NCI-H510A (cell line): ENCODE measurements around the gene LRIT2.
"Not testable (repeated sequence)": the region's sequence is repeated elsewhere in the genome, so short reads cannot be mapped to it uniquely, and the experiment has no call there.

Experiments
- DNase-seq: peaks from one replicate; lab custom pipeline; 2025; lab: John Stamatoyannopoulos, UW

Gene LRIT2

GRCh38 chr10:84184517-84184916 is 40.8 kb downstream of the LRIT2 start:
- no peak for DNase-seq

- DNase-seq: no peak
These were observed 43.7 kb downstream of the LRIT2 start for GRCh38 chr10:84181631-84182030.

DNA sequence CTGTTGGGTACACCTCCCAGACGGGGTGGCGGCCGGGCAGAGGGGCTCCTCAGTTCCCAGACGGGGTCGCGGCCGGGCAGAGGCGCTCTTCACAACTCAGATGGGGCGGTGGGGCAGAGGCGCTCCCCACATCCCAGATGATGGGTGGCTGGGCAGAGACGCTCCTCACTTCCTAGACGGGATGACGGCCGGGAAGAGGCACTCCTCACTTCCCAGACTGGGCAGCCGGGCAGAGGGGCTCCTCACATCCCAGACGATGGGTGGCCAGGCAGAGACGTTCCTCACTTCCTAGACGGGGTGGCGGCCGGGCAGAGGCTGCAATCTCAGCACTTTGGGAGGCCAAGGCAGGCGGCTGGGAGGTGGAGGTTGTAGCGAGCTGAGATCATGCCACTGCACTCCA is 45.0 kb downstream of the LRIT2 start:
- not testable (repeated sequence) for DNase-seq

DNA sequence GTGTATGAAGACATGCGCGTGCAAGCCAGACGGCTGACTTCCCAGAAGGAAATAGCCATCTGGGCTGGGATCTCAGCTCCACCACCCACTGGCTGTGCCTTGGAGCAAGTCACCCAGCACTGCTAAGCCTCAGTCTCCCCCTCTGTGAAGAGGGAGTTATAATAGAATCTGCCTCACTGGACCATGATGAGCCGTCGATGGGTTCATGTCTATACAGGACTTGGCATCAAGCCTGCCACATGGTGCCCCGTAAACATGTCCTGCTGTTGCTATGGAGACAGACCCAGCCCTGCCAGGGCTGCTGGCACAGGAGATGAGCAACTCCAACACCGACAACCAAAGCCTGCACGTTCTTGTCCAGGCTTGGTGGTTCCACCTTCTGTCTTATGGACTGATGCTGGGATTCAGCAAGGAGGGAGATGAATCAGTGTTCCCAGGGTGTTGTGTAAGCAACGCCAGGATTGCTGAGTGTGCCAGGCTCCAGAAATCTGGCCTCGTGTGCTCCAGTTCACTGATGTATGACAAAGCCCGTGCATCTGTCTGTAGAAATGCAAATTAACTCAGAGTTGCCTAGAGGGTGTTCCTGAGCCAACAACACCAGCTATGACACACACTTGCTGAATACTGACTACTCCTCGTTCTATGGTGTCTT is 46.2 kb downstream of the LRIT2 start:
- peak; percentile 79 for DNase-seq

GRCh38 chr10:84178160-84178609 is 47.2 kb downstream of the LRIT2 start:
- no peak for DNase-seq

DNA sequence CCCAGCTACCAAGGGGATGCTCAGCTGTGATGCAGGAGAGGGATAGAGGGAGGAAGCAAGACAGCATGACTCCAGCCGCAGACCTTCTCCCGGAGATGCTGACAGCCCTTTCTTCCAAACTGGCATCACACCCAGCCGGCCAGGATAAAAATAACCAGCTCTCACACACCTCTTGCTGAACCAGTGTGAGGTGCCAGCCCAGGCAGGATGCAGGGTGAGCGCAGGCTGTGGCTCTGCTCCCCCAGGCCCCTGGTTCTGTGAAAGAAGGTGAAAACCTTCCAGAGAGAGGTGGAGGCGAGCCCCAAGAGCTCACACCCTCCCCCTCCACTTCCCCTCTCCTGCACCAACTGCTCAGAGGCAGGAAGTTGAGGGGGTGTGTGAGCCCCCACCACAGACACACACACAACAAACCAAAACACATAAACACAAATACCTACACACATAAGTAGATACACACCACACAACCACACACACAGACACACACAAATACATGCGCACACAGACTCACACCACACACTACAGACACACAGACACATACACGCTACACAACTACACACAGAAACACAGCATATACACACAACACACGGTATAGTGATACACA is 47.7 kb downstream of the LRIT2 start:
- DNase-seq: no peak

GRCh38 chr10:84176836-84177474 is 48.4 kb downstream of the LRIT2 start:
- DNase-seq: no peak

DNA sequence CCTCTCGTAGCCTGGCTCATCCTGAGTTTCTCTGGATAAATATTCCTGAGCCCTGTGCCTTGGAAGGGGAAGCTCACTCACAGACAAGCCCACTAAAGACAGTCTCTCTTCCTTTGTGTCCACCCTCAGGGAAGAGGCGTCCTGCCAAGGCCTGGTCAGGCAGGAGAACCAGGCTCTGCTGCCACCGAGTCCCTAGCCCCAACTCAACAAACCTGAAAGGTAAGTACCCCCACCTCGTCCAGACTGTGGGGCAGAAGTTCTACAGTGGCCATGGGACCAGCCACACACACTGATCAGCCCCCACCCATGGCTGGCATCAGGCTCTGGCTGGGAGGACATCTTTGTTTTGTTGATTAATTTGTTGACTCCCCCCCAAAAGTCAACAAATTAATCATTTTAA is 49.0 kb downstream of the LRIT2 start:
- no peak for DNase-seq

DNA sequence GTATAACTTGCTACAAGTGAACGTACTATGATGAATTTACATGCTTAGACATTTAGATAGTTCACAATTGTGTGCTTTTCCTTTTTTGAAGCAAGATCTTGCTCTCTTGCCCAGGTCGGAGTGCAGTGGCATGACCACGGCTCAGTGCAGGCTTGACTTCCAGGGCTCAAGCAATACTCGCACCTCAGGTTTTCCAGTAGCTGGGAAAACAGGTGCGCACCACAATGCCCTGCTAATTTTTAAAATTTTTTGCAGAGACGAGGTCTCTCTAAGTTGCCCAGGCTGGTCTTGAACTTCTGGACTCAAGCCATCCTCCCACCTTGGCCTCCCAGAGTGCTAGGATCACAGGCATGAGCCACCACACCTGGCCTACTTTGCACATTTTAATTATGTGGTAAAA is 49.9 kb downstream of the LRIT2 start:
- DNase-seq: no peak

DNA sequence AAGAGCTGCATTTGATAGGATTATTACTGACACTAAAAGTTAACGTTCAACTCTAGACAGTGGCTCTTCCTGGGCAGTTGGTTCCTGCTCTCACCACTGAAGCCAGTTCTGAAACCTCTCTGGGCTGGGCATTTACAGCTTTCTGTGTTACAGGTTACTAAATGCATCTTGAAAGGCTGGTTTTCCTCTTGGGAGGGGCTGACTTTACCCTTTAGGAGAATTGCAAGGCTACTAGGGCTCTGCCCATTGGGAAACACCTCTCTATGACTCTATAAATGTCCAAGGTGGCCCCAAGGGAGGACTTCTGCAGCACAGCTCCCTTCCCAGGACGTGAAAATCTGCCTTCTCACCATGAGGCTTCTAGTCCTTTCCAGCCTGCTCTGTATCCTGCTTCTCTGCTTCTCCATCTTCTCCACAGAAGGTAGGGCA is 51.8 kb downstream of the LRIT2 start, which contains the start of gene GPR15LG:
TSS of gene GPR15LG (plus strand) at position 301 of the 429 bp plus-strand sequence. CDS start at position 352, 51 bp downstream.
- DNase-seq: no peak

GRCh38 chr10:84172467-84173356 is 52.6 kb downstream of the LRIT2 start:
- no peak for DNase-seq

DNA sequence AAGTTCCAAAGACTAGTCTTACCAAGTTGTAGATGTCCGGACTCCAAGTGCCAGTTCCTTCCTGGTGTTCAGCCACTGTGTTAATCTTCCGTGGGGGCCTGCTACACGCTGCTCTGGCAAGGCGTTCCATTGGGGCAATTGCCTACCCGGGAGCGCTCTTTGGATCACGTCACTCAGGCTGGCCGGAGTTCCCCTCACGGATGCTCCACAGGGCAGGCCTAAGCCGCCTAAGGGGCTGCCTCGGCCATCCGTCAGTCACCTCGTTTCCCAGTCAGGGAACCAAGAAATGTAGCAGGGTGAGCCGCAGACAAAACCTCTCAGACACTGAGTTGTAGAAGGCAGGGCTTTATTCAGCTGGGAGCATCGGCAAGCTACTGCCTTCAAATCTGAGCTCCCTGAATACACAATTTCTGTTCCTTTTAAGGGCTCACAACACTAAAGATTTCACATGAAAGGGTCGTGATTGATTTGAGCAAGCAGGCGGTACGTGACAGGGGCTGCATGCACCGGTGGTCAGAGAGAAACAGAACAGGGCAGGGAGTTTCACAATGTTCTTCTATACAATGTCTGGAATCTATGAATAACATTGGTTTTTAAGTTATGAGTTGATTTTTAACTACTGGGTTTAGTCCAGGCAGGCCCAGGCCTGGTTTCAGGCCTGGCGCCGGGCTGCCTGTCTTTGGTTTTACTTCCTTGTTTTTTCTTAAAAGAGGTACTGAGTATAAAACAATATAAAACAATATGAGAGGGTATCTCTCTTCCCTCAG is 53.5 kb downstream of the LRIT2 start:
- not testable (repeated sequence) for DNase-seq

- not testable (repeated sequence) for DNase-seq
These were observed 54.1 kb downstream of the LRIT2 start for GRCh38 chr10:84171237-84171636.
